Spleen (tissue), 11 donors: Measurements from ENCODE around the gene ADGRL3. TPM values are rescaled to one million over a fixed set of nuclear protein-coding genes. Genes with fewer than 3 reads are reported as not detected.

Source experiments
- DNase-seq: peaks from one replicate; pipeline ENCODE4 v3.0.0-alpha.2; 2020
- H3K27ac ChIP-seq, 8 donors: fragments of 200-600 bp; sonication (generic) in 7 of 8; 1 replicate in 4 of 8; 2 replicates in 4 of 8; pipeline versions ENCODE4 v1.5.0 to v1.8.0; 2016 to 2021; ENCODE audit warnings: inconsistent platforms in 4 of 8, mild to moderate bottlenecking in 4 of 8, moderate library complexity in 1 of 8
- H3K27me3 ChIP-seq, 7 donors: fragments of 200-600 bp; sonication (generic) in 6 of 7; replicated peaks in 1 of 7; 1 replicate in 4 of 7; 2 replicates in 3 of 7; pipeline versions ENCODE4 v1.5.0 to v1.8.0; 2016 to 2021; ENCODE audit warnings: inconsistent platforms in 3 of 7, mild to moderate bottlenecking in 1 of 7
- H3K36me3 ChIP-seq, 6 donors: fragments of 200-600 bp; sonication (generic) in 5 of 6; 1 replicate in 4 of 6; 2 replicates in 2 of 6; pipeline versions ENCODE4 v1.5.0 to v1.8.0; 2016 to 2021; ENCODE audit warnings: inconsistent platforms in 2 of 6
- H3K4me1 ChIP-seq, 6 donors: fragments of 200-600 bp; sonication (generic) in 5 of 6; 1 replicate in 3 of 6; 2 replicates in 3 of 6; pipeline versions ENCODE4 v1.5.0 to v1.8.0; 2016 to 2021; ENCODE audit warnings: inconsistent platforms in 3 of 6
- H3K4me3 ChIP-seq, 8 donors: fragments of 200-600 bp; sonication (generic) in 7 of 8; 1 replicate in 4 of 8; 2 replicates in 4 of 8; pipeline versions ENCODE4 v1.5.0 to v1.8.0; 2016 to 2021; ENCODE audit warnings: inconsistent platforms in 4 of 8, mild to moderate bottlenecking in 4 of 8, moderate library complexity in 2 of 8
- H3K9me3 ChIP-seq, 8 donors: fragments of 200-600 bp; sonication (generic) in 7 of 8; 1 replicate in 4 of 8; 2 replicates in 4 of 8; pipeline versions ENCODE4 v1.5.0 to v1.8.0; 2016 to 2021; ENCODE audit warnings: inconsistent platforms in 4 of 8
- CTCF ChIP-seq, 11 experiments: fragments of 200-600 bp in 7 of 11; fragments of 450-650 bp in 4 of 11; sonication (generic) in 4 of 11; IDR thresholded peaks in 8 of 11; conservative IDR thresholded peaks in 3 of 11; 1 replicate in 7 of 11; 2 replicates in 4 of 11; pipeline versions ENCODE4 v1.4.0 to v1.8.0; 2016 to 2021; ENCODE audit warnings: antibody characterized with exemption in 11 of 11, inconsistent platforms in 4 of 11, mild to moderate bottlenecking in 1 of 11
- POLR2A ChIP-seq, 3 donors: fragments of 450-650 bp; IDR thresholded peaks; one replicate each; pipeline ENCODE4 v1.5.1; 2017; ENCODE audit warnings: antibody characterized with exemption in 3 of 3, mild to moderate bottlenecking in 1 of 3
- POLR2AphosphoS5 ChIP-seq, 3 donors: sonication (generic); formaldehyde crosslinking; IDR thresholded peaks; one replicate each; pipeline ENCODE4 v1.5.1; 2017; ENCODE audit warnings: antibody characterized with exemption in 3 of 3
- WGBS, 5 donors: extraction: QIAGEN DNeasy Blood & Tissue Kit in 3 of 5; methylation state at CpG; one replicate each; pipeline versions ENCODE4 v1.1.5 to v1.1.7; 2013 to 2018; 5-methylcytosine and 5-hydroxymethylcytosine counted together
- intact Hi-C: fragments of 100-400 bp; cut with DNase I; formaldehyde crosslinking; loops from one replicate; pipeline ENCODE4 v1.15.0; 2023; ENCODE audit warnings: low total_unique reads
- polyA plus RNA-seq, 3 donors: library from polyadenylated mRNA; stranded (reverse); fragments of 200-250 nt; gene quantifications; one replicate each; pipeline ENCODE4 v1.2.1, GENCODE V29; 2013
- total RNA-seq, 7 donors: library from RNA; depleted of rRNA in 3 of 7; stranded (reverse); fragments of >200 nt in 3 of 7; fragmentation: NEBNext Ultra II Directional in 4 of 7; extraction: Animal tissue kit (Norgen Biotek cat#: 25700) in 4 of 7; gene quantifications; one replicate each; pipeline versions ENCODE4 v1.1.0 to v1.2.1, GENCODE V29; 2016 to 2021
- donor health status: healthy with polysubstance abuse.
- donor health status: DM: no; HTN: no; CAD: no; lungs with moderate emphysema.
- donor health status: DM: no; HTN: no; CAD: no.
- donor health status: Bipolar disorder and iron deficiency.
- donor health status: healthy.
- donor health status: DM: no; HTN: no; CAD: no.
- donor health status: DM: yes; HTN: yes; CAD: no.

Gene ADGRL3
- total and polyA plus RNA-seq, 10 donors = 0.09 to 0.92 (median 0.46) TPM; not detected in 1

- DNase-seq = no peak
- intact Hi-C loops = no loop called here
- 84 to 95% (median 88%) methylated on average over 1 of the region's 1 CpG for WGBS, 5 donors
- H3K36me3 ChIP-seq = no peaks in the 10 kb centered on the region
- H3K27ac ChIP-seq = no peak overlapping the region
- H3K4me3 ChIP-seq = no peak overlapping the region
- H3K27me3 ChIP-seq = no peaks in the 10 kb centered on the region
- H3K9me3 ChIP-seq = peaks cover 0 to 6% (median 2%) of the 10 kb centered on the region in 8 donors
- H3K4me1 ChIP-seq = no peaks in the 10 kb centered on the region
- TF ChIP-seq CTCF (IDR thresholded peaks at IDR 0.05 in 8 of 11, conservative IDR thresholded peaks at IDR 0.05 in 3 of 11) (no peak), POLR2A (IDR thresholded peaks at IDR 0.05) (no peak), POLR2AphosphoS5 (IDR thresholded peaks at IDR 0.05) (no peak)
Observed at GRCh38 chr4:61312526-61312925, 112.4 kb downstream of the ADGRL3 start.

- intact Hi-C loops = no loop called here
- H3K27ac ChIP-seq = no peak overlapping the region
- TF ChIP-seq CTCF (IDR thresholded peaks at IDR 0.05 in 8 of 11, conservative IDR thresholded peaks at IDR 0.05 in 3 of 11) = no peak
- H3K9me3 ChIP-seq = peaks cover 0 to 24% (median 12%) of the 10 kb centered on the region in 8 donors
- no peaks in the 10 kb centered on the region for H3K36me3 ChIP-seq
- no peaks in the 10 kb centered on the region for H3K27me3 ChIP-seq
- no peaks in the 10 kb centered on the region for H3K4me1 ChIP-seq
- WGBS, 5 donors = 86 to 100% (median 89%) methylated on average over 1 of the region's 1 CpG
- no peak for DNase-seq
- no peak overlapping the region for H3K4me3 ChIP-seq
Observed at GRCh38 chr4:61318431-61318830, 118.3 kb downstream of the ADGRL3 start.

- peaks cover 0 to 30% (median 19%) of the 10 kb centered on the region in 8 donors for H3K9me3 ChIP-seq
- H3K36me3 ChIP-seq = no peaks in the 10 kb centered on the region
- no peaks in the 10 kb centered on the region for H3K27me3 ChIP-seq
- no peak overlapping the region for H3K4me3 ChIP-seq
- DNase-seq = no peak
- TF ChIP-seq CTCF (IDR thresholded peaks at IDR 0.05 in 8 of 11, conservative IDR thresholded peaks at IDR 0.05 in 3 of 11) (no peak), POLR2A (IDR thresholded peaks at IDR 0.05) (no peak), POLR2AphosphoS5 (IDR thresholded peaks at IDR 0.05) (no peak)
- intact Hi-C loops = no loop called here
- no peaks in the 10 kb centered on the region for H3K4me1 ChIP-seq
- no peak overlapping the region for H3K27ac ChIP-seq
Observed at GRCh38 chr4:61319156-61319555, 119.0 kb downstream of the ADGRL3 start.

GRCh38 chr4:61320154-61320553 is 120.0 kb downstream of the ADGRL3 start:
- H3K27ac ChIP-seq = no peak overlapping the region

More at GRCh38 chr4:61320154-61320553, 120.0 kb downstream of the ADGRL3 start:
- no peaks in the 10 kb centered on the region for H3K27me3 ChIP-seq
- no peaks in the 10 kb centered on the region for H3K4me1 ChIP-seq
- peaks cover 0 to 27% (median 22%) of the 10 kb centered on the region in 8 donors for H3K9me3 ChIP-seq
- whole genome bisulfite sequencing, 5 donors = 75 to 95% (median 82%) methylated on average over 1 of the region's 1 CpG
- DNase-seq = no peak
- no peak for TF ChIP-seq CTCF (IDR thresholded peaks at IDR 0.05 in 8 of 11, conservative IDR thresholded peaks at IDR 0.05 in 3 of 11)
- intact Hi-C loops = no loop called here
- no peak overlapping the region for H3K4me3 ChIP-seq
- no peaks in the 10 kb centered on the region for H3K36me3 ChIP-seq
